GM23248 (cell line): ENCODE measurements around the gene LRIG3.

Source experiments
- EZH2 ChIP-seq: fragments of 200-600 bp; sonication (generic); IDR thresholded peaks from 2 replicates; pipeline ENCODE4 v1.6.1; 2018; ENCODE audit warnings: antibody characterized with exemption, mild to moderate bottlenecking; ENCODE audit not compliant: insufficient read depth, poor library complexity, severe bottlenecking
- EZH2phosphoT487 ChIP-seq: fragments of 200-600 bp; sonication (generic); IDR thresholded peaks from 2 replicates; pipeline ENCODE4 v1.6.1; 2018; ENCODE audit warnings: antibody characterized with exemption, moderate library complexity, mild to moderate bottlenecking, low read depth; ENCODE audit not compliant: insufficient read depth

DNA sequence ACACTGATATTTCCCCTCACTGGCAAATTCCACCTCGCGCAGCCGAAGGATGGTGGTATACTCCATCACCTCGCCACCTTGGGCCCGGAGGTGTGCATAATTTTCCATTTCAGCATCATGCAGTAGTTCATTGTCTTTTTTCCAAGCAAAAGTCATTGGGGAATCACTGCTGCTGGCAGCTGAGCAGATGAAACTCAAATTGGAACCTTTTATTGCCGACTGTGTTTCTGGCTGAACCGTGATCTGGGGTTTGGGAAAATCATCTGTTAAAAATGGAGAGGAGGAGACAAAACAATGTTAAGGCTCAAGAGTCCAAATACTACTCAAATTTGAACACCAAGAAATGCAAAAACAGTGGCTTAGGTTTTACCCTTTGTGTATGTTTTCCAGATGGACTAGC, 39.7 kb downstream of the LRIG3 start:
- TF ChIP-seq EZH2phosphoT487 (no peak), EZH2 (no peak)
